ENCODE data around the gene LASP1.
"Not testable (repeated sequence)": the region's sequence is repeated elsewhere in the genome, so short reads cannot be mapped to it uniquely, and the experiment has no call there.

Gene LASP1

GRCh38 chr17:38908676-38909181 lies 38.9 kb downstream of the LASP1 start:
- no peak for DNase-seq (ENCODE audit: low read depth in 3 of 3)

GRCh38 chr17:38910325-38910724 lies 40.5 kb downstream of the LASP1 start:
- no peak for DNase-seq (ENCODE audit: low read depth in 3 of 3)

GRCh38 chr17:38911081-38911730 lies 41.3 kb downstream of the LASP1 start:
- no peak for DNase-seq (ENCODE audit: low read depth in 3 of 3)

GRCh38 chr17:38911731-38912081 lies 41.8 kb downstream of the LASP1 start:
- DNase-seq (ENCODE audit: low read depth in 3 of 3), result not testable (repeated sequence)

GRCh38 chr17:38912221-38912813 lies 42.5 kb downstream of the LASP1 start:
- DNase-seq (ENCODE audit: low read depth in 3 of 3), result no peak

- DNase-seq (ENCODE audit: low read depth in 3 of 3), result no peak
Observed at GRCh38 chr17:38914741-38915638, 45.1 kb downstream of the LASP1 start.

- no peak for DNase-seq (ENCODE audit: low read depth in 3 of 3)
Observed at GRCh38 chr17:38915639-38915995, 45.8 kb downstream of the LASP1 start.

GRCh38 chr17:38916771-38917170 lies 46.9 kb downstream of the LASP1 start:
- DNase-seq (ENCODE audit: low read depth in 3 of 3), result no peak

- no peak for DNase-seq (ENCODE audit: low read depth in 3 of 3)
Observed at GRCh38 chr17:38917259-38917658, 47.4 kb downstream of the LASP1 start.

GRCh38 chr17:38918129-38918913 lies 48.5 kb downstream of the LASP1 start:
- no peak for DNase-seq (ENCODE audit: low read depth in 3 of 3)

GRCh38 chr17:38918916-38919315 lies 49.1 kb downstream of the LASP1 start:
- DNase-seq (ENCODE audit: low read depth in 3 of 3), result no peak

GRCh38 chr17:38919316-38920078 lies 49.6 kb downstream of the LASP1 start:
- no peak for DNase-seq (ENCODE audit: low read depth in 3 of 3)

GRCh38 chr17:38920374-38921291 lies 50.8 kb downstream of the LASP1 start:
- DNase-seq (ENCODE audit: low read depth in 3 of 3), result no peak

- DNase-seq (ENCODE audit: low read depth in 3 of 3), result no peak
Observed at GRCh38 chr17:38921756-38922411, 52.0 kb downstream of the LASP1 start.

- DNase-seq (ENCODE audit: low read depth in 3 of 3), result no peak
Observed at GRCh38 chr17:38922538-38923297, 52.9 kb downstream of the LASP1 start.

- DNase-seq (ENCODE audit: low read depth in 3 of 3), result no peak
Observed at GRCh38 chr17:38925263-38925995, 55.6 kb downstream of the LASP1 start, which contains the start of gene LASP1NB. Gene LASP1NB (plus strand): TSS chr17:38925614.

GRCh38 chr17:38926293-38927070 lies 56.6 kb downstream of the LASP1 start:
- DNase-seq (ENCODE audit: low read depth in 3 of 3), result no peak
